ENCODE measurements around the gene TMEM109. TPM values are rescaled to one million over a fixed set of nuclear protein-coding genes. Genes with fewer than 3 reads are reported as not detected.

TMEM109 gene
- total and polyA plus RNA-seq, 2 experiments from 2014 or later = 17.4 to 17.7 TPM

- TF ChIP-seq ZNF462 (CRISPR knock-in tag; IDR thresholded peaks at IDR 0.05) (no peak), ZNF331 (CRISPR knock-in tag; IDR thresholded peaks at IDR 0.05; ENCODE audit: low read depth) (no peak), JUNB (IDR thresholded peaks at IDR 0.05; ENCODE audit: unreplicated experiment) (no peak), REST (IDR thresholded peaks at IDR 0.05; ENCODE audit: unreplicated experiment) (no peak), CREB1 (CRISPR knock-in tag; IDR thresholded peaks at IDR 0.05; ENCODE audit: low read depth) (no peak)
Observed at GRCh38 chr11:60968223-60968622, 54.3 kb downstream of the TMEM109 start (continued).

- H3K27ac ChIP-seq (ENCODE audit: low read depth) = no peak overlapping the region
- no peak overlapping the region for H3K4me2 ChIP-seq
- TF ChIP-seq JUNB (IDR thresholded peaks at IDR 0.05; ENCODE audit: unreplicated experiment) = no peak
- TF ChIP-seq EZH2phosphoT487 (IDR thresholded peaks at IDR 0.05; ENCODE audit: unreplicated experiment) = no peak
- TF ChIP-seq CTCF (conservative IDR thresholded peaks at IDR 0.05; ENCODE audit: low read depth in 2 of 2) = peak; percentile 79 to 89
- TF ChIP-seq EZH2 (IDR thresholded peaks at IDR 0.05; ENCODE audit: low read depth, unreplicated experiment) = no peak
- Mint-ChIP-seq H3K36me3 (ENCODE audit: low read depth) (peaks cover 4% of the 10 kb centered on the region; the same call in 1 of the 3 replicates), H3K9me3 (peaks cover 23% of the 10 kb centered on the region), H3K4me1 (no peaks in the 10 kb centered on the region), H3K27me3 (ENCODE audit: insufficient read depth, low read depth, poor library complexity) (peaks cover 1% of the 10 kb centered on the region), H3K27ac (no peak overlapping the region), H3K4me3 (no peak overlapping the region)
- H2AFZ ChIP-seq = peak overlapping the region; percentile 59
- peak; percentile 73 for DNase-seq (ENCODE audit: low spot score)
- ATAC-seq = peak; percentile 96
- no peaks in the 10 kb centered on the region for H3K36me3 ChIP-seq (ENCODE audit: insufficient read depth)
- no peaks in the 10 kb centered on the region for H3K79me2 ChIP-seq (replicated peaks; ENCODE audit: insufficient read depth)
- peaks cover 5% of the 10 kb centered on the region; the same call in 1 of the 2 replicates for H3K9me2 ChIP-seq (ENCODE audit: insufficient read depth)
- H3K27me3 ChIP-seq (ENCODE audit: insufficient read depth) = no peaks in the 10 kb centered on the region
- H3K4me3 ChIP-seq = no peak overlapping the region
- H3F3A ChIP-seq (replicated peaks; ENCODE audit: low read depth) = no peaks in the 10 kb centered on the region
- no peaks in the 10 kb centered on the region for H3K4me1 ChIP-seq (ENCODE audit: insufficient read depth)
- H4K20me1 ChIP-seq (replicated peaks; ENCODE audit: insufficient read depth) = no peaks in the 10 kb centered on the region
Observed at GRCh38 chr11:60970369-60970774, 56.4 kb downstream of the TMEM109 start.

Measured in GM23338 (cell line).